ENCODE results near the gene GTF2F2. TPM values are rescaled to one million over a fixed set of nuclear protein-coding genes. Genes with fewer than 3 reads are reported as not detected.

The GTF2F2 gene
- total RNA-seq, 1 experiment from 2014 or later = 21.7 TPM

GRCh38 chr13:45225370-45225769 is 105.1 kb downstream of the GTF2F2 start:
- CTCF ChIA-PET = no interaction called here
- intact Hi-C loops (cut with micrococcal nuclease; ENCODE audit: unreplicated experiment) (no loop called here), in situ Hi-C loops (cut with HindIII; ENCODE audit: low pct_unique_long_range_greater_than_20kb, low sequenced_read_pairs) (no loop called here)
- Histone ChIP-seq H3K36me3 (ENCODE audit: control insufficient read depth, insufficient read depth, low read length) (no peaks in the 10 kb centered on the region), H3K4me1 (ENCODE audit: control insufficient read depth, insufficient read depth, low read length) (no peaks in the 10 kb centered on the region; the same call in 1 of the 2 replicates), H3K27ac (ENCODE audit: low read length) (no peak overlapping the region), H3K9me3 (ENCODE audit: control insufficient read depth, insufficient read depth, low read depth, low read length) (no peaks in the 10 kb centered on the region), H3K27me3 (ENCODE audit: control insufficient read depth, insufficient read depth, low read length) (no peaks in the 10 kb centered on the region), H3K4me3 (ENCODE audit: low read depth in 2 of 2, low read length in 2 of 2) (no peak overlapping the region)
- no TSS peak for BruUV-seq (replicated peaks)
- TF ChIP-seq SIN3A (IDR thresholded peaks at IDR 0.05; ENCODE audit: borderline replicate concordance, insufficient read depth, low read depth, low read length) (no peak), TCF7L2 (IDR thresholded peaks at IDR 0.05; ENCODE audit: low read depth, low read length) (no peak), POLR2AphosphoS5 (IDR thresholded peaks at IDR 0.05; ENCODE audit: low read depth, low read length) (no peak), CTCF (IDR thresholded peaks at IDR 0.05) (no peak)
- TF ChIP-seq, protein P1, sequence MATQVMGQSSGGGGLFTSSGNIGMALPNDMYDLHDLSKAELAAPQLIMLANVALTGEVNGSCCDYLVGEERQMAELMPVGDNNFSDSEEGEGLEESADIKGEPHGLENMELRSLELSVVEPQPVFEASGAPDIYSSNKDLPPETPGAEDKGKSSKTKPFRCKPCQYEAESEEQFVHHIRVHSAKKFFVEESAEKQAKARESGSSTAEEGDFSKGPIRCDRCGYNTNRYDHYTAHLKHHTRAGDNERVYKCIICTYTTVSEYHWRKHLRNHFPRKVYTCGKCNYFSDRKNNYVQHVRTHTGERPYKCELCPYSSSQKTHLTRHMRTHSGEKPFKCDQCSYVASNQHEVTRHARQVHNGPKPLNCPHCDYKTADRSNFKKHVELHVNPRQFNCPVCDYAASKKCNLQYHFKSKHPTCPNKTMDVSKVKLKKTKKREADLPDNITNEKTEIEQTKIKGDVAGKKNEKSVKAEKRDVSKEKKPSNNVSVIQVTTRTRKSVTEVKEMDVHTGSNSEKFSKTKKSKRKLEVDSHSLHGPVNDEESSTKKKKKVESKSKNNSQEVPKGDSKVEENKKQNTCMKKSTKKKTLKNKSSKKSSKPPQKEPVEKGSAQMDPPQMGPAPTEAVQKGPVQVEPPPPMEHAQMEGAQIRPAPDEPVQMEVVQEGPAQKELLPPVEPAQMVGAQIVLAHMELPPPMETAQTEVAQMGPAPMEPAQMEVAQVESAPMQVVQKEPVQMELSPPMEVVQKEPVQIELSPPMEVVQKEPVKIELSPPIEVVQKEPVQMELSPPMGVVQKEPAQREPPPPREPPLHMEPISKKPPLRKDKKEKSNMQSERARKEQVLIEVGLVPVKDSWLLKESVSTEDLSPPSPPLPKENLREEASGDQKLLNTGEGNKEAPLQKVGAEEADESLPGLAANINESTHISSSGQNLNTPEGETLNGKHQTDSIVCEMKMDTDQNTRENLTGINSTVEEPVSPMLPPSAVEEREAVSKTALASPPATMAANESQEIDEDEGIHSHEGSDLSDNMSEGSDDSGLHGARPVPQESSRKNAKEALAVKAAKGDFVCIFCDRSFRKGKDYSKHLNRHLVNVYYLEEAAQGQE (IDR thresholded peaks at IDR 0.05; ENCODE audit: insufficient read depth in 1 of 2, low read depth in 2 of 2, low read length in 1 of 2) = no peak
- POLR2A ChIA-PET = interaction anchor here (0.6 kb wide), 1 partner anchor 57 kb away, joined by 8 read pairs; no protein-coding TSS in a partner anchor
- DNase-seq (ENCODE audit: low read depth, low spot score) (no peak), ATAC-seq (no peak)

GRCh38 chr13:45226024-45226423 is 105.7 kb downstream of the GTF2F2 start:
- H3K4me1 ChIP-seq (ENCODE audit: control insufficient read depth, insufficient read depth, low read length) = no peaks in the 10 kb centered on the region
- H3K27me3 ChIP-seq (ENCODE audit: control insufficient read depth, insufficient read depth, low read length) = no peaks in the 10 kb centered on the region
- ChIA-PET POLR2A (interaction anchor here (0.5 kb wide), 1 partner anchor 245 kb away, joined by 3 read pairs; no protein-coding TSS in a partner anchor), CTCF (interaction anchor here (0.7 kb wide), 1 partner anchor 178 kb away, joined by 3 read pairs; no protein-coding TSS in a partner anchor)
- H3K4me3 ChIP-seq (ENCODE audit: low read depth in 2 of 2, low read length in 2 of 2) = no peak overlapping the region
- intact Hi-C loops (cut with micrococcal nuclease; ENCODE audit: unreplicated experiment) (no loop called here), in situ Hi-C loops (cut with HindIII; ENCODE audit: low pct_unique_long_range_greater_than_20kb, low sequenced_read_pairs) (no loop called here)
- no peaks in the 10 kb centered on the region for H3K9me3 ChIP-seq (ENCODE audit: control insufficient read depth, insufficient read depth, low read depth, low read length)
- DNase-seq (ENCODE audit: low read depth, low spot score) = no peak
- no peak for ATAC-seq
- no peak for TF ChIP-seq POLR2AphosphoS5 (IDR thresholded peaks at IDR 0.05; ENCODE audit: low read depth, low read length)
- no peak for TF ChIP-seq TCF7L2 (IDR thresholded peaks at IDR 0.05; ENCODE audit: low read depth, low read length)
- no peaks in the 10 kb centered on the region for H3K36me3 ChIP-seq (ENCODE audit: control insufficient read depth, insufficient read depth, low read length)
- BruUV-seq (replicated peaks) = no TSS peak
- no peak overlapping the region for H3K27ac ChIP-seq (ENCODE audit: low read length)

DNA sequence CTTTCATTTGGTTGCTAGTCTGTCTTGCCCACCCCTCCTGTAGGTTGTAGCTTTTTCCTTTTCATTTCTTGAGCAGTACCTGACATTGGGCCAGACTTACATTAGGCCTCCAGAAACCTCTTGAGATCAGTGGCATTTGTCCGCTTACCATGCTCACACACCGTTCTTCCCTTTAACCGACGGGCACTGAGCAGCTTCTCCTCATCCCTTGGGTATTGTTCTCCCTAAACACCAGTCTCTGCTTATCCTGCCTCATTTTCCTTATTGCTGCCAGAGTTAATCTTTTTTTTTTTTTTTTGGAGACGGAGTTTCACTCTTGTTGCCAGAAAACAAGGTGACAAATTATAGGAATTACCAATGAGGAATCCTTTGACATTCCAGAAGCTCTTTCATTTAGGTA is 107.7 kb downstream of the GTF2F2 start:
- POLR2A ChIA-PET = no interaction called here
- H3K27me3 ChIP-seq (ENCODE audit: control insufficient read depth, insufficient read depth, low read length) = no peaks in the 10 kb centered on the region
- no peak overlapping the region for H3K4me3 ChIP-seq (ENCODE audit: low read depth in 2 of 2, low read length in 2 of 2)
- TF ChIP-seq SIN3A (IDR thresholded peaks at IDR 0.05; ENCODE audit: borderline replicate concordance, insufficient read depth, low read depth, low read length) (no peak), POLR2AphosphoS5 (IDR thresholded peaks at IDR 0.05; ENCODE audit: low read depth, low read length) (no peak), CTCF (IDR thresholded peaks at IDR 0.05) (no peak), TCF7L2 (IDR thresholded peaks at IDR 0.05; ENCODE audit: low read depth, low read length) (no peak)
- TF ChIP-seq, protein P1 (IDR thresholded peaks at IDR 0.05; ENCODE audit: insufficient read depth in 1 of 2, low read depth in 2 of 2, low read length in 1 of 2) = no peak
- CTCF ChIA-PET = no interaction called here
- in situ Hi-C loops (cut with HindIII; ENCODE audit: low pct_unique_long_range_greater_than_20kb, low sequenced_read_pairs) (no loop called here), intact Hi-C loops (cut with micrococcal nuclease; ENCODE audit: unreplicated experiment) (no loop called here)
- DNase-seq (ENCODE audit: low read depth, low spot score) (no peak), ATAC-seq (no peak)
- no TSS peak for BruUV-seq (replicated peaks)
- no peaks in the 10 kb centered on the region for H3K9me3 ChIP-seq (ENCODE audit: control insufficient read depth, insufficient read depth, low read depth, low read length)
- no peaks in the 10 kb centered on the region for H3K36me3 ChIP-seq (ENCODE audit: control insufficient read depth, insufficient read depth, low read length)
- H3K4me1 ChIP-seq (ENCODE audit: control insufficient read depth, insufficient read depth, low read length) = no peaks in the 10 kb centered on the region
- no peak overlapping the region for H3K27ac ChIP-seq (ENCODE audit: low read length)

Data from Panc1 (cell line).